Chondrocyte (in vitro differentiated cells): ENCODE data around the gene RB1. TPM values are rescaled to one million over a fixed set of nuclear protein-coding genes. Genes with fewer than 3 reads are reported as not detected.

Experiments used
- DNase-seq: peaks from one replicate; pipeline ENCODE4 v3.0.0; 2021; ENCODE audit warnings: mixed read lengths, low spot score
- H3K27ac Mint-ChIP-seq: one replicate; pipeline ENCODE4 v1.8.0; 2021; ENCODE audit warnings: mild to moderate bottlenecking, moderate library complexity, mixed read lengths; ENCODE audit not compliant: unreplicated experiment
- H3K27me3 Mint-ChIP-seq: 2 replicates; pipeline ENCODE4 v1.8.0; 2021; ENCODE audit warnings: low read depth, mixed read lengths
- H3K36me3 Mint-ChIP-seq: 2 replicates; pipeline ENCODE4 v1.8.0; 2021; ENCODE audit warnings: low read depth, mixed read lengths
- H3K4me1 Mint-ChIP-seq: 2 replicates; pipeline ENCODE4 v1.8.0; 2021; ENCODE audit warnings: low read depth, mild to moderate bottlenecking, mixed read lengths
- H3K4me3 Mint-ChIP-seq: one replicate; pipeline ENCODE4 v1.8.0; 2021; ENCODE audit warnings: mild to moderate bottlenecking, moderate library complexity, mixed read lengths; ENCODE audit not compliant: unreplicated experiment
- H3K9me3 Mint-ChIP-seq: 2 replicates; pipeline ENCODE4 v1.8.0; 2021; ENCODE audit warnings: low read depth, mixed read lengths
- total RNA-seq: library from RNA; stranded (reverse); gene quantifications from 3 replicates; pipeline ENCODE4 v1.2.1, GENCODE V29; 2021
- TF ChIP-seq, protein P1 (sequence below): fragments of 200-600 bp; sonication (generic); IDR thresholded peaks from 2 replicates; pipeline ENCODE4 v1.5.0; 2021; ENCODE audit warnings: antibody characterized with exemption, mild to moderate bottlenecking, moderate library complexity

The RB1 gene
- total RNA-seq, 1 donor from 2014 or later = 33.4 TPM

DNA sequence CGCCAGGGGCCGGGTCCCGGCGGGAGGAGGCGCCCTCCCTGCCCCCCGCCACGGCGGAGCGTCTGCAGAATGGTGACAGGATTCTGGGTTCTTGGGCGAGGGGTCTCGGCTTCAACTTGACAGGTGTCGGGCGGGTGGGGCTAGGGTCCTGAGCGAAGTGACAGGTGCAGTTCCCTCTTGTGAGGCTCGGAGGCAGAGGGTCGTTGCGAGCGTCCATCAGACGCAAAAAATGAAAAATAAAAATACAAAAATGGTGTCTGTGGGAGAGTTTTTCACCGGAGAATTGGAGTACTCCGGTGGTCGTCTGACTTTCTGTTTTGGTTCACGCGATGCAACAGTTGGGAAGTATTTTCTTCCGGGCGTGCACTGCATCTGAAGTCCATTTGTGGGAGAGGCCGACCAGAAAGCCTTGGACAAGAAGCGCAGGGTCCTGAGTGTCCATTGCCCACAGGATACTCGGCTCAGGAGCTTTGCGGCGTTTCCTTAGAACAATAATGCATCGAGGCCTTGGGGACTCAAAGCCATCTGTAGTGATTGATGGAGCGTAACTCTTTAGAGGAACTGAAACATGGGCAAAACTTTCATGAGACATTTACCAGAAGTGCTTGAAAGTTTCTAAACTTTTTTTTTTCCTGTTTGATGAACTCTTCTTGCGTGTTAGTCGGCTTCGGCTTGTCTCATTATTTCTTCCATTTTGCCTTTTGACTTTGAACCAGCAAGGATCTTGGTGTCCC is 759 bp downstream of the RB1 start:
- Mint-ChIP-seq H3K36me3 (peaks cover 2% of the 10 kb centered on the region), H3K27me3 (no peaks in the 10 kb centered on the region), H3K4me1 (peaks cover 22% of the 10 kb centered on the region), H3K27ac (peak overlapping the region; percentile 98), H3K4me3 (peak overlapping the region; percentile 90), H3K9me3 (no peaks in the 10 kb centered on the region)
- TF ChIP-seq, protein P1, sequence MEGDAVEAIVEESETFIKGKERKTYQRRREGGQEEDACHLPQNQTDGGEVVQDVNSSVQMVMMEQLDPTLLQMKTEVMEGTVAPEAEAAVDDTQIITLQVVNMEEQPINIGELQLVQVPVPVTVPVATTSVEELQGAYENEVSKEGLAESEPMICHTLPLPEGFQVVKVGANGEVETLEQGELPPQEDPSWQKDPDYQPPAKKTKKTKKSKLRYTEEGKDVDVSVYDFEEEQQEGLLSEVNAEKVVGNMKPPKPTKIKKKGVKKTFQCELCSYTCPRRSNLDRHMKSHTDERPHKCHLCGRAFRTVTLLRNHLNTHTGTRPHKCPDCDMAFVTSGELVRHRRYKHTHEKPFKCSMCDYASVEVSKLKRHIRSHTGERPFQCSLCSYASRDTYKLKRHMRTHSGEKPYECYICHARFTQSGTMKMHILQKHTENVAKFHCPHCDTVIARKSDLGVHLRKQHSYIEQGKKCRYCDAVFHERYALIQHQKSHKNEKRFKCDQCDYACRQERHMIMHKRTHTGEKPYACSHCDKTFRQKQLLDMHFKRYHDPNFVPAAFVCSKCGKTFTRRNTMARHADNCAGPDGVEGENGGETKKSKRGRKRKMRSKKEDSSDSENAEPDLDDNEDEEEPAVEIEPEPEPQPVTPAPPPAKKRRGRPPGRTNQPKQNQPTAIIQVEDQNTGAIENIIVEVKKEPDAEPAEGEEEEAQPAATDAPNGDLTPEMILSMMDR = peak; percentile 46
- no peak for DNase-seq

DNA sequence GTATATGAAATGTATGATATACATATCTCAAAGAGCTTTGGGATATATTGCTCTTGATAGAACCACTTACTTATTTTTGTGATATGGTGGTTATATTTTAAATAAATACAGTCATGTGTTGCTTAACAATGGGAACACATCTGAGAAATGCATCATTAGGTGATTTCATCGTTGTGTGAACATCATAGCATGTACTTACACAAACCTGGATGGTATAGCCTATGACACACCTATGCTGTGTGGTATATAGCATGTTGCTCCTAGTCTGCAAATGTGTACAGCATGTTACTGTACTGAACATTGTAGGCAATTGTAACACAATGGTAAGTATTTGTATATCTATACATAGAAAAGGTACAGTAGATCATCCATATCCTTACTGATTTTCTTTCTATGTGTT is 7.7 kb downstream of the RB1 start:
- TF ChIP-seq, protein P1 = no peak
- H3K4me3 Mint-ChIP-seq = no peak overlapping the region
- peaks cover 8% of the 10 kb centered on the region for H3K4me1 Mint-ChIP-seq
- no peak for DNase-seq
- no peak overlapping the region for H3K27ac Mint-ChIP-seq
- H3K9me3 Mint-ChIP-seq = no peaks in the 10 kb centered on the region
- H3K27me3 Mint-ChIP-seq = no peaks in the 10 kb centered on the region
- peaks cover 4% of the 10 kb centered on the region for H3K36me3 Mint-ChIP-seq

DNA sequence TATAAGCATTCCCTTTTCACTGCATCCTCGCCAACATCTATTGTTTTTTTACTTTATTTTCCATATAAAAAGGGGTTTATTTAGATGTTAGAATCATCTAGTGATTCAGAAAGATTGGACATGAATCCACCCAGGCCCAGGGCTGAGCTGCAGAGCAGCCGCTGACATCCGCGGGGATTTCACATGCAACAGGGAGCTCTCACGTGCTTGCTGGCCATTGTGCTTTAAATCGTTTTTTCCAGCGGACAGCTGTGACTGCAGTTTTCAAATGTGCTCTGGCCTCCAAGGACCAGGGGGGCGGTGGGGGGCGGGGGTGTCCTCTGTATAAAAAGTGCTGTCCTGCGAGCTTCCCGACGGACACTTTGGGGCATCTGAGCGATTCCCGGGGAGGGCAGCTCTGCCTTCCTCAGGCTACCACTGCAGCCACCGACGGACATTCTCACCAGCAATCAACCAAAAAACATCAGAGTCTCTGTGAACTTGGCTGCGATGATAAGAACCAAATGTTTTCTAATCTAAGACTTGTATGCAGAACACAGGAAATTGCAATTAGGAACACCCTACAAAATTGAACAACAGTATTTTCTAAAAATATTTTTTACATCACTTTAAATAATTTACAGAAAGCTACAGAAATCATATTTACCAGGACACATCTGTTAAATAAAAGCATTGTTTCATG is 12.6 kb downstream of the RB1 start:
- H3K36me3 Mint-ChIP-seq = peaks cover 13% of the 10 kb centered on the region
- H3K27ac Mint-ChIP-seq = no peak overlapping the region
- H3K9me3 Mint-ChIP-seq = no peaks in the 10 kb centered on the region
- TF ChIP-seq, protein P1 = no peak
- H3K4me3 Mint-ChIP-seq = no peak overlapping the region
- H3K4me1 Mint-ChIP-seq = peaks cover 5% of the 10 kb centered on the region
- no peaks in the 10 kb centered on the region for H3K27me3 Mint-ChIP-seq
- DNase-seq = no peak

DNA sequence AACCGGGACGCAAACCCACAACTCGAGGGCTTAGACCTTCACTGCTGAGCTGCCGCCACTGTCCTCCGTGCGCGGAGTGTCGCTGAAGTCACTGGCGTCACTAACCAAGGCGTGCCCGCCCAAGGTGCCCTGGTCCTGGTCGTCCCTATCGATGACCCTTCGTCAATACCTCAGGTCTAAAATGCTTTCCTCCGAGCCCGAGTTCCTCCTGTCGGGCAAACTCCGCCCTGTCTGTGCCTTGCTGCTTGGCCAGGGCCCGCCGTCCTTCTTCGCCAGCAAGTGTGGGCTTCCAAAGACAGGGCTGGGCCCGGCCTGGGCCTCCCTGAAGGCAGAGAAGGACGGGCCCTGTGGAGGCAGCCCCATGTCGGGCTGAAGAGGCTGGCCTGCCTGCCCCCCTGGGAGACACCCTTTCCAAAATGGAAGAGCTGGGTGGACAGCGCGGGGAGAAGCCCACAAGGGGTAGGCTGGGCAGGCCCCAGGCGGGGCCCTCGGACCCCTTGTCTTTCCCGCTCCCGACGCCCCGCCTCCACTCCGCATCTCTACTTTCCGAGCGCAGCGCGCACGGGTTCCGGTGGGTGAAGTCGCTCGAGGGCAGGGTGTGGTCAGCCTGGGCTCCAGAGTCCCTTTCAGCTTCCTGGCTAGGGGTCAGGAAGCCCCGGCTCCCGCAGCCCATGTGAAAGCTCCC is 13.4 kb downstream of the RB1 start:
- no peaks in the 10 kb centered on the region for H3K27me3 Mint-ChIP-seq
- peaks cover 17% of the 10 kb centered on the region for H3K36me3 Mint-ChIP-seq
- TF ChIP-seq, protein P1 = no peak

More for the DNA sequence above, 13.4 kb downstream of the RB1 start:
- Mint-ChIP-seq H3K4me1 (peaks cover 5% of the 10 kb centered on the region), H3K27ac (no peak overlapping the region), H3K9me3 (peaks cover 5% of the 10 kb centered on the region), H3K4me3 (no peak overlapping the region)
- DNase-seq = no peak
